GM12878 (cell line): ENCODE measurements around the gene NDOR1. TPM values are rescaled to one million over a fixed set of nuclear protein-coding genes. Genes with fewer than 3 reads are reported as not detected.

Experiments
- ATF7 ChIP-seq: fragments of 450-650 bp; IDR thresholded peaks from 2 replicates; pipeline ENCODE4 v1.6.1; 2016; ENCODE audit warnings: low read depth, mild to moderate bottlenecking
- CBFB ChIP-seq: IDR thresholded peaks from 2 replicates; pipeline ENCODE4 v1.6.1; 2016; ENCODE audit warnings: antibody characterized with exemption, low read depth
- CHD2 ChIP-seq: IDR thresholded peaks from 2 replicates; pipeline ENCODE4 v1.6.1; 2011; ENCODE audit warnings: low read depth, low read length, improper control_type of control experiment, borderline replicate concordance
- DPF2 ChIP-seq: fragments of 450-650 bp; IDR thresholded peaks from 2 replicates; pipeline ENCODE4 v1.6.1; 2017; ENCODE audit warnings: mild to moderate bottlenecking
- EGR1 ChIP-seq, 2 experiments: IDR thresholded peaks; 1 replicate in 1 of 2; 2 replicates in 1 of 2; pipeline ENCODE4 v1.6.1; 2011 to 2012; ENCODE audit warnings: low read depth in 2 of 2, low read length in 2 of 2, borderline replicate concordance in 1 of 2, mild to moderate bottlenecking in 1 of 2, moderate library complexity in 1 of 2
- EP300 ChIP-seq, 2 experiments: fragments of 150-350 bp in 1 of 2; IDR thresholded peaks; 2 replicates each; pipeline ENCODE4 v1.6.1; 2011 to 2012; ENCODE audit warnings: low read depth in 2 of 2, low read length in 2 of 2, borderline replicate concordance in 1 of 2, improper control_type of control experiment in 1 of 2, inconsistent platforms in 1 of 2; ENCODE audit not compliant: control insufficient read depth in 1 of 2
- GATAD2B ChIP-seq: fragments of 450-650 bp; conservative IDR thresholded peaks from 2 replicates; pipeline ENCODE4 v1.6.1; 2017; ENCODE audit warnings: low read depth, mild to moderate bottlenecking, moderate library complexity
- HDGF ChIP-seq: fragments of 450-650 bp; IDR thresholded peaks from 2 replicates; pipeline ENCODE4 v1.6.1; 2016; ENCODE audit warnings: antibody characterized with exemption
- IRF4 ChIP-seq: IDR thresholded peaks from 2 replicates; pipeline ENCODE4 v1.6.1; 2011; ENCODE audit warnings: low read depth, low read length
- KLF5 ChIP-seq: fragments of 450-650 bp; IDR thresholded peaks from 2 replicates; pipeline ENCODE4 v1.6.1; 2014; ENCODE audit warnings: mild to moderate bottlenecking; ENCODE audit not compliant: partially characterized antibody
- MTA2 ChIP-seq: fragments of 450-650 bp; IDR thresholded peaks from 2 replicates; pipeline ENCODE4 v1.6.1; 2016; ENCODE audit warnings: low read depth, mild to moderate bottlenecking, moderate library complexity
- MTA3 ChIP-seq: IDR thresholded peaks from 2 replicates; pipeline ENCODE4 v1.6.1; 2012; ENCODE audit warnings: low read length, inconsistent platforms, borderline replicate concordance
- NFIC ChIP-seq: IDR thresholded peaks from 2 replicates; pipeline ENCODE4 v1.6.1; 2012; ENCODE audit warnings: low read depth, mild to moderate bottlenecking, inconsistent platforms, low read length, moderate library complexity
- NFYA ChIP-seq: IDR thresholded peaks from 2 replicates; pipeline ENCODE4 v1.6.1; 2011; ENCODE audit warnings: low read depth, mild to moderate bottlenecking, low read length, improper control_type of control experiment, borderline replicate concordance
- NR2F1 ChIP-seq: fragments of 450-650 bp; conservative IDR thresholded peaks from 2 replicates; pipeline ENCODE4 v1.6.1; 2017; ENCODE audit warnings: mild to moderate bottlenecking
- NRF1 ChIP-seq: conservative IDR thresholded peaks from 2 replicates; pipeline ENCODE4 v1.6.1; 2011; ENCODE audit warnings: mild to moderate bottlenecking, low read depth, low read length, improper control_type of control experiment
- POLR2AphosphoS2 ChIP-seq: IDR thresholded peaks from 2 replicates; pipeline ENCODE4 v1.6.1; 2011; ENCODE audit warnings: low read depth, mild to moderate bottlenecking, low read length, improper control_type of control experiment, moderate library complexity
- POLR2AphosphoS5 ChIP-seq: IDR thresholded peaks from 2 replicates; pipeline ENCODE4 v1.6.1; 2011; ENCODE audit warnings: mild to moderate bottlenecking, low read length, inconsistent platforms
- RCOR1 ChIP-seq: conservative IDR thresholded peaks from 2 replicates; pipeline ENCODE4 v1.6.1; 2012; ENCODE audit warnings: low read depth, low read length, improper control_type of control experiment
- SIN3A ChIP-seq: IDR thresholded peaks from 2 replicates; pipeline ENCODE4 v1.6.1; 2012; ENCODE audit warnings: low read depth, low read length, improper control_type of control experiment
- SREBF2 ChIP-seq: IDR thresholded peaks from 2 replicates; pipeline ENCODE4 v1.6.1; 2012; ENCODE audit warnings: mild to moderate bottlenecking, low read length
- TCF12 ChIP-seq: IDR thresholded peaks from 2 replicates; pipeline ENCODE4 v1.6.1; 2011; ENCODE audit warnings: low read depth, mild to moderate bottlenecking, low read length
- ZNF384 ChIP-seq: IDR thresholded peaks from 2 replicates; pipeline ENCODE4 v1.6.1; 2012; ENCODE audit warnings: low read depth, mild to moderate bottlenecking, low read length, improper control_type of control experiment, borderline replicate concordance
- polyA plus RNA-seq, 11 experiments: library from polyadenylated mRNA; depleted of rRNA in 4 of 11; unstranded in 6 of 11; stranded (reverse) in 5 of 11; fragments of >200 nt; fragmentation: Nextera tagmentation in 4 of 11; fragmentation: Illumina TruSeq in 1 of 11; extraction: Ambion mirVana in 4 of 11; extraction: Trizol in 1 of 11; gene quantifications; 1 replicate in 1 of 11; 2 replicates in 10 of 11; pipeline versions ENCODE4 v1.2.1 to v1.2.3, GENCODE V29; 2011 to 2016; ENCODE audit warnings: inconsistent platforms in 2 of 11, missing spikeins in 2 of 11, low read depth in 1 of 11
- total RNA-seq, 4 experiments: library from RNA; depleted of rRNA in 3 of 4; stranded (reverse); fragments of >200 nt in 3 of 4; fragmentation: Illumina TruSeq in 1 of 4; extraction: Trizol in 1 of 4; gene quantifications; 2 replicates each; pipeline versions ENCODE4 v1.2.1 to v1.2.3, GENCODE V29; 2013 to 2021
- TF ChIP-seq, protein P1 (sequence below): IDR thresholded peaks from 2 replicates; pipeline ENCODE4 v1.6.1; 2011; ENCODE audit warnings: low read depth, low read length, improper control_type of control experiment, borderline replicate concordance
- TF ChIP-seq, protein P2 (sequence below): fragments of 450-650 bp; IDR thresholded peaks from 2 replicates; pipeline ENCODE4 v1.6.1; 2014; ENCODE audit warnings: mild to moderate bottlenecking
- TF ChIP-seq, protein P3 (sequence below): fragments of 450-650 bp; IDR thresholded peaks from 2 replicates; pipeline ENCODE4 v1.6.1; 2017; ENCODE audit warnings: low read depth, mild to moderate bottlenecking, moderate library complexity
- TF ChIP-seq, protein P4 (sequence below): IDR thresholded peaks from 2 replicates; pipeline ENCODE4 v1.6.1; 2012; ENCODE audit warnings: low read depth, low read length, improper control_type of control experiment

Gene NDOR1
- total and polyA plus RNA-seq, 10 of the 15 experiments (the other 5 are each of a cell fraction or from before 2014, with no cell fraction given) = 0.04 to 32.9 (median 11.1) TPM

DNA sequence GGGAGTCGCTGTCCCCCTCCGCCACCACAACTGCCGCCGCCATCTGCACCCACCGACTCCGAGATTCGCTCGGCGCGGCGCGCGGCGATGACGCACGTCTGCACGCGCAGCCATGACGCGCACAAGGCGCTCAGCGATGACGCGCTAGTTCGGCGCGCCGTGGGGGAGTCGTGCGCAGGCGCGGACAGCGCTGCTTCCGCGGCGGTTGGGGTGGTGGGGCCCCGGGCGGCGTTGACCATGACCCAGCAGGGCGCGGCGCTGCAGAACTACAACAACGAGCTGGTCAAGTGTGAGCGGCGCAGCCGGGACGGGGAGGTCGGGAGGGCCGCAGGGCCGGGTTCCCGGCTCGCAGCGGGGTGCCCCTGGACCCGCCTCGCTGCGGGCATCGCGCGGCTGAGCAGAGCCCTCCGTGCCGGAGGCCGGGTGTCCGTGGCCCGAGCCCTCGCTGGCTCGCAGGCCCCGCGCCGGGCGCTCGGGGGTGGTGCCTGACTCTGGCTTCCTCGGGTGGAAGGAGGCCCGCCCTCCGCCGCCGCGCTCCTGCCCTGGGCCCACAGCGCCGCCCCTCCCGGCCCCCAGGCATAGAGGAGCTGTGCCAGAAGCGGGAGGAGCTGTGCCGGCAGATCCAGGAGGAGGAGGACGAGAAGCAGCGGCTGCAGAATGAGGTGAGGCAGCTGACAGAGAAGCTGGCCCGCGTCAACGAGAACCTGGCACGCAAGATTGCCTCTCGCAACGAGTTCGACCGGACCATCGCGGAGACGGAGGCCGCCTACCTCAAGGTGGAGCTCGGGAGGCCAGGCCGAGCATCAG, 16.8 kb upstream of the NDOR1 start, which contains the start of the genes ANAPC2 and SSNA1 (continued):
- TF ChIP-seq SREBF2 = no peak
- TF ChIP-seq, protein P1, sequence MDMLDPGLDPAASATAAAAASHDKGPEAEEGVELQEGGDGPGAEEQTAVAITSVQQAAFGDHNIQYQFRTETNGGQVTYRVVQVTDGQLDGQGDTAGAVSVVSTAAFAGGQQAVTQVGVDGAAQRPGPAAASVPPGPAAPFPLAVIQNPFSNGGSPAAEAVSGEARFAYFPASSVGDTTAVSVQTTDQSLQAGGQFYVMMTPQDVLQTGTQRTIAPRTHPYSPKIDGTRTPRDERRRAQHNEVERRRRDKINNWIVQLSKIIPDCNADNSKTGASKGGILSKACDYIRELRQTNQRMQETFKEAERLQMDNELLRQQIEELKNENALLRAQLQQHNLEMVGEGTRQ = peak; percentile 13; the same call in 1 of the 2 replicates
- TF ChIP-seq EP300 (IDR thresholded peaks at IDR 0.05; ENCODE audit: borderline replicate concordance in 1 of 2, control insufficient read depth in 1 of 2, low read depth in 2 of 2, low read length in 2 of 2) = peak; percentile 14 to 49; a peak in 1 of 4 replicates
- TF ChIP-seq NFYA = no peak
- TF ChIP-seq NRF1 = peak; percentile 84
- TF ChIP-seq MTA3 = no peak
- no peak for TF ChIP-seq NFIC
- peak; percentile 66; the same call in 1 of the 2 replicates for TF ChIP-seq ATF7
- peak; percentile 83 for TF ChIP-seq KLF5
- TF ChIP-seq, protein P2, sequence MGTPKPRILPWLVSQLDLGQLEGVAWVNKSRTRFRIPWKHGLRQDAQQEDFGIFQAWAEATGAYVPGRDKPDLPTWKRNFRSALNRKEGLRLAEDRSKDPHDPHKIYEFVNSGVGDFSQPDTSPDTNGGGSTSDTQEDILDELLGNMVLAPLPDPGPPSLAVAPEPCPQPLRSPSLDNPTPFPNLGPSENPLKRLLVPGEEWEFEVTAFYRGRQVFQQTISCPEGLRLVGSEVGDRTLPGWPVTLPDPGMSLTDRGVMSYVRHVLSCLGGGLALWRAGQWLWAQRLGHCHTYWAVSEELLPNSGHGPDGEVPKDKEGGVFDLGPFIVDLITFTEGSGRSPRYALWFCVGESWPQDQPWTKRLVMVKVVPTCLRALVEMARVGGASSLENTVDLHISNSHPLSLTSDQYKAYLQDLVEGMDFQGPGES = peak; percentile 42; the same call in 1 of the 2 replicates
- TF ChIP-seq SIN3A = peak; percentile 96
- TF ChIP-seq EGR1 (IDR thresholded peaks at IDR 0.05; ENCODE audit: borderline replicate concordance in 1 of 2, low read depth in 2 of 2, low read length in 2 of 2) = peak in 1 of 2 experiments; percentile 10; a peak in 1 of 3 replicates
- peak; percentile 97 for TF ChIP-seq GATAD2B
- no peak for TF ChIP-seq MTA2
- TF ChIP-seq IRF4 = peak; percentile 10; the same call in 1 of the 2 replicates
- TF ChIP-seq POLR2AphosphoS5 = peak; percentile 82; the same call in 1 of the 2 replicates
- peak; percentile 78; the same call in 1 of the 2 replicates for TF ChIP-seq TCF12
- peak; percentile 84 for TF ChIP-seq CHD2
- TF ChIP-seq RCOR1 = peak; percentile 78; the same call in 1 of the 2 replicates
- peak; percentile 92 for TF ChIP-seq NR2F1
- peak; percentile 85 for TF ChIP-seq POLR2AphosphoS2
- TF ChIP-seq ZNF384 = 0 out of 2 replicates have a peak, but pooled peaks have one; percentile 26
- TF ChIP-seq DPF2 = peak; percentile 91
- peak; percentile 21; the same call in 1 of the 2 replicates for TF ChIP-seq CBFB
- TF ChIP-seq, protein P3, sequence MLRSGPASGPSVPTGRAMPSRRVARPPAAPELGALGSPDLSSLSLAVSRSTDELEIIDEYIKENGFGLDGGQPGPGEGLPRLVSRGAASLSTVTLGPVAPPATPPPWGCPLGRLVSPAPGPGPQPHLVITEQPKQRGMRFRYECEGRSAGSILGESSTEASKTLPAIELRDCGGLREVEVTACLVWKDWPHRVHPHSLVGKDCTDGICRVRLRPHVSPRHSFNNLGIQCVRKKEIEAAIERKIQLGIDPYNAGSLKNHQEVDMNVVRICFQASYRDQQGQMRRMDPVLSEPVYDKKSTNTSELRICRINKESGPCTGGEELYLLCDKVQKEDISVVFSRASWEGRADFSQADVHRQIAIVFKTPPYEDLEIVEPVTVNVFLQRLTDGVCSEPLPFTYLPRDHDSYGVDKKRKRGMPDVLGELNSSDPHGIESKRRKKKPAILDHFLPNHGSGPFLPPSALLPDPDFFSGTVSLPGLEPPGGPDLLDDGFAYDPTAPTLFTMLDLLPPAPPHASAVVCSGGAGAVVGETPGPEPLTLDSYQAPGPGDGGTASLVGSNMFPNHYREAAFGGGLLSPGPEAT = peak; percentile 99
- TF ChIP-seq, protein P4, sequence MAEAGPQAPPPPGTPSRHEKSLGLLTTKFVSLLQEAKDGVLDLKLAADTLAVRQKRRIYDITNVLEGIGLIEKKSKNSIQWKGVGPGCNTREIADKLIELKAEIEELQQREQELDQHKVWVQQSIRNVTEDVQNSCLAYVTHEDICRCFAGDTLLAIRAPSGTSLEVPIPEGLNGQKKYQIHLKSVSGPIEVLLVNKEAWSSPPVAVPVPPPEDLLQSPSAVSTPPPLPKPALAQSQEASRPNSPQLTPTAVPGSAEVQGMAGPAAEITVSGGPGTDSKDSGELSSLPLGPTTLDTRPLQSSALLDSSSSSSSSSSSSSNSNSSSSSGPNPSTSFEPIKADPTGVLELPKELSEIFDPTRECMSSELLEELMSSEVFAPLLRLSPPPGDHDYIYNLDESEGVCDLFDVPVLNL = no peak
- peak; percentile 90 for TF ChIP-seq HDGF
